Mucosa of stomach (tissue), 1 donor: ENCODE data around the gene FAM83B.
"Not testable (repeated sequence)": the region's sequence is repeated elsewhere in the genome, so short reads cannot be mapped to it uniquely, and the experiment has no call there.

Experiments
- H3K27me3 ChIP-seq: one replicate; pipeline ENCODE4 v1.7.0; 2013; ENCODE audit warnings: mild to moderate bottlenecking, low read length; ENCODE audit not compliant: control insufficient read depth, insufficient read depth
- H3K36me3 ChIP-seq: one replicate; pipeline ENCODE4 v1.7.0; 2013; ENCODE audit warnings: low read length; ENCODE audit not compliant: control insufficient read depth, insufficient read depth
- H3K4me1 ChIP-seq: one replicate; pipeline ENCODE4 v1.7.0; 2013; ENCODE audit warnings: mild to moderate bottlenecking, low read length; ENCODE audit not compliant: control insufficient read depth, insufficient read depth
- H3K4me3 ChIP-seq: one replicate; pipeline ENCODE4 v1.7.0; 2013; ENCODE audit warnings: low read length
- H3K9ac ChIP-seq: one replicate; pipeline ENCODE4 v1.7.0; 2013; ENCODE audit warnings: mild to moderate bottlenecking, low read length, moderate library complexity
- H3K9me3 ChIP-seq: one replicate; pipeline ENCODE4 v1.7.0; 2013; ENCODE audit warnings: mild to moderate bottlenecking, low read length, moderate library complexity; ENCODE audit not compliant: control insufficient read depth
- donor health status: Pancreatic carcinoma.

The FAM83B gene, protein sequence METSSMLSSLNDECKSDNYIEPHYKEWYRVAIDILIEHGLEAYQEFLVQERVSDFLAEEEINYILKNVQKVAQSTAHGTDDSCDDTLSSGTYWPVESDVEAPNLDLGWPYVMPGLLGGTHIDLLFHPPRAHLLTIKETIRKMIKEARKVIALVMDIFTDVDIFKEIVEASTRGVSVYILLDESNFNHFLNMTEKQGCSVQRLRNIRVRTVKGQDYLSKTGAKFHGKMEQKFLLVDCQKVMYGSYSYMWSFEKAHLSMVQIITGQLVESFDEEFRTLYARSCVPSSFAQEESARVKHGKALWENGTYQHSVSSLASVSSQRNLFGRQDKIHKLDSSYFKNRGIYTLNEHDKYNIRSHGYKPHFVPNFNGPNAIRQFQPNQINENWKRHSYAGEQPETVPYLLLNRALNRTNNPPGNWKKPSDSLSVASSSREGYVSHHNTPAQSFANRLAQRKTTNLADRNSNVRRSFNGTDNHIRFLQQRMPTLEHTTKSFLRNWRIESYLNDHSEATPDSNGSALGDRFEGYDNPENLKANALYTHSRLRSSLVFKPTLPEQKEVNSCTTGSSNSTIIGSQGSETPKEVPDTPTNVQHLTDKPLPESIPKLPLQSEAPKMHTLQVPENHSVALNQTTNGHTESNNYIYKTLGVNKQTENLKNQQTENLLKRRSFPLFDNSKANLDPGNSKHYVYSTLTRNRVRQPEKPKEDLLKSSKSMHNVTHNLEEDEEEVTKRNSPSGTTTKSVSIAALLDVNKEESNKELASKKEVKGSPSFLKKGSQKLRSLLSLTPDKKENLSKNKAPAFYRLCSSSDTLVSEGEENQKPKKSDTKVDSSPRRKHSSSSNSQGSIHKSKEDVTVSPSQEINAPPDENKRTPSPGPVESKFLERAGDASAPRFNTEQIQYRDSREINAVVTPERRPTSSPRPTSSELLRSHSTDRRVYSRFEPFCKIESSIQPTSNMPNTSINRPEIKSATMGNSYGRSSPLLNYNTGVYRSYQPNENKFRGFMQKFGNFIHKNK

GRCh38 chr6:54846243-54846856 is at the start of gene FAM83B:
FAM83B (plus strand) TSS chr6:54846771; CDS start chr6:54870247, 23,476 bp downstream.
- no peaks in the 10 kb centered on the region for H3K9me3 ChIP-seq
- peaks cover 6% of the 10 kb centered on the region for H3K27me3 ChIP-seq
- peak within 1 kb of the TSS; percentile 61 for H3K4me3 ChIP-seq
- H3K4me1 ChIP-seq, result no peaks in the 10 kb centered on the region
- no peaks in the 10 kb centered on the region for H3K36me3 ChIP-seq
- peak within 1 kb of the TSS; percentile 95 for H3K9ac ChIP-seq

DNA sequence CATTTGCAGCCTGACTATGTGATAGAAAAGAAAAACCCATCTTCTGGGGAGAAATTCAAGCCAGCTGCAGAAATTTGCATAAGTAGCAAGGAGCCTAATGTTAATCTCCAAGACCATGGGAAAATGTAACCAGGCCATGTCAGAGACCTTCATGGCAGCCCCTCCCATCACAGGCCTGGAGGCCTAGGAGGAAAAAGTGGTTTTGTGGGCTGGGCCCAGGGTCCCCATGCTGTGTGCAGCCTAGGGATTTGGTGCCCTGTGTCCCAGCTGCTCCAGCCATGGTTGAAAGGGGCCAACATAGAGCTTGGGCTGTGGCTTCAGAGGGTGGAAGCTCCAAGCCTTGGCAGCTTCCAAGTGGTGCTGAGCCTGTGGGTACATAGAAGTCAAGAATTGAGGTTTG is 49.7 kb upstream of the FAM83B start:
- H3K36me3 ChIP-seq, H3K9ac ChIP-seq, H3K4me3 ChIP-seq, H3K27me3 ChIP-seq, H3K4me1 ChIP-seq, H3K9me3 ChIP-seq: not testable (repeated sequence)

GRCh38 chr6:54800050-54800600 is 46.4 kb upstream of the FAM83B start:
- Histone ChIP-seq H3K4me1 (peaks cover 5% of the 10 kb centered on the region), H3K36me3 (no peaks in the 10 kb centered on the region), H3K9ac (no peak overlapping the region), H3K9me3 (no peaks in the 10 kb centered on the region), H3K4me3 (no peak overlapping the region), H3K27me3 (no peaks in the 10 kb centered on the region)

GRCh38 chr6:54801244-54801643 is 45.3 kb upstream of the FAM83B start:
- Histone ChIP-seq H3K27me3 (no peaks in the 10 kb centered on the region), H3K4me1 (peaks cover 5% of the 10 kb centered on the region), H3K9ac (no peak overlapping the region), H3K36me3 (no peaks in the 10 kb centered on the region), H3K4me3 (no peak overlapping the region), H3K9me3 (no peaks in the 10 kb centered on the region)

- Histone ChIP-seq H3K4me1 (peaks cover 5% of the 10 kb centered on the region), H3K27me3 (no peaks in the 10 kb centered on the region), H3K4me3 (no peak overlapping the region), H3K9ac (no peak overlapping the region), H3K36me3 (no peaks in the 10 kb centered on the region), H3K9me3 (no peaks in the 10 kb centered on the region)
Measured at GRCh38 chr6:54801669-54802068, 44.9 kb upstream of the FAM83B start.

- no peaks in the 10 kb centered on the region for H3K27me3 ChIP-seq
- H3K9me3 ChIP-seq, result no peaks in the 10 kb centered on the region
- H3K9ac ChIP-seq, result no peak overlapping the region
- H3K36me3 ChIP-seq, result no peaks in the 10 kb centered on the region
- no peak overlapping the region for H3K4me3 ChIP-seq
- peaks cover 5% of the 10 kb centered on the region for H3K4me1 ChIP-seq
Measured at GRCh38 chr6:54802775-54803634, 43.6 kb upstream of the FAM83B start.

DNA sequence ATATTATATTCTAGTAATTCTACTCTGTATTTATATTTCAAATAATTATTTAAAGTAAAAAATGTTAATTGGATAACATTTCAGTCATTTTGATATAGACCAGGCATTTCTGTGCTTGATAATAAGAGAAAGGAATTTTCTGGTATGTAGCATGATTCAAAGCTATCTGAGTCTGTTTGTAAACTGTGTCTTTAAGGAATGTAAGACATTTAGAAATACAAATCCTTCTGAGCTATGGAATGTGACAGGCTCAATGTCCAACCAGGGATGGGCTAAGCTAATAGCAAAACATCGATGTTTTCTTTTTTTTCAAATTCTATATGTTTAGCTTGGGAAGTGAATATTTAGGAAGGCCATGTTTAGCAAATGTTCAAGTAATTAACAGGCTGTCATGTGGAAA is 41.5 kb upstream of the FAM83B start:
- no peaks in the 10 kb centered on the region for H3K36me3 ChIP-seq
- no peak overlapping the region for H3K4me3 ChIP-seq
- H3K9me3 ChIP-seq, result no peaks in the 10 kb centered on the region
- H3K4me1 ChIP-seq, result peaks cover 8% of the 10 kb centered on the region
- H3K27me3 ChIP-seq, result no peaks in the 10 kb centered on the region
- no peak overlapping the region for H3K9ac ChIP-seq

- Histone ChIP-seq H3K9me3 (no peaks in the 10 kb centered on the region), H3K27me3 (no peaks in the 10 kb centered on the region), H3K9ac (no peak overlapping the region), H3K4me3 (no peak overlapping the region), H3K36me3 (no peaks in the 10 kb centered on the region), H3K4me1 (peaks cover 3% of the 10 kb centered on the region)
Measured at GRCh38 chr6:54810147-54810546, 36.4 kb upstream of the FAM83B start.

DNA sequence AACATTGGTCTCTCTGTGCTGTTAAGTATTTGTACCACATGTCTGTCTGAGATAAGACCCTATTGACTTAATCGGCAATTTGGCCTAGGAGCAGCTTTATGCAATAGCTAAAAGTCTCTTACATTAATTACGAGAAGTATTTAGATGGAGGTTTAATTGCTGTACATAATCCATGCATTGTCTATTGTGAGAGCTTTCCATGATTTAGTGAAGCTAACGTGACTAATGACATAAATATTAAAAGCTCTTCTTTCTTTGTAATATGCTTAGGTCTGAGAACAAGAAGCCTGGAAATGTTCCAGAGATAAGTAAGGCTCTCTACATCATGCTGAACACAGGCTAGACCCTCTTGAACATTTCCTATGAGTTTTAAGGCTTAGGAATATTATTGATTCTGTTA is 32.7 kb upstream of the FAM83B start:
- Histone ChIP-seq H3K9ac (no peak overlapping the region), H3K27me3 (no peaks in the 10 kb centered on the region), H3K36me3 (no peaks in the 10 kb centered on the region), H3K4me3 (no peak overlapping the region), H3K4me1 (peaks cover 3% of the 10 kb centered on the region), H3K9me3 (no peaks in the 10 kb centered on the region)

- no peaks in the 10 kb centered on the region for H3K27me3 ChIP-seq
- H3K9me3 ChIP-seq, result no peaks in the 10 kb centered on the region
- H3K36me3 ChIP-seq, result no peaks in the 10 kb centered on the region
- no peaks in the 10 kb centered on the region for H3K4me1 ChIP-seq
- no peak overlapping the region for H3K9ac ChIP-seq
- H3K4me3 ChIP-seq, result no peak overlapping the region
Measured at GRCh38 chr6:54817236-54817635, 29.3 kb upstream of the FAM83B start.

GRCh38 chr6:54817834-54818233 is 28.7 kb upstream of the FAM83B start:
- Histone ChIP-seq H3K4me3 (no peak overlapping the region), H3K9ac (no peak overlapping the region), H3K9me3 (no peaks in the 10 kb centered on the region), H3K36me3 (no peaks in the 10 kb centered on the region), H3K27me3 (no peaks in the 10 kb centered on the region), H3K4me1 (no peaks in the 10 kb centered on the region)
